Activated CD4-positive, alpha-beta T cell treated with anti-CD3 and anti-CD28 coated beads, Interleukin-2, amount 50 U/mL, for 16 hours (primary cell): ENCODE data around the gene ACADS.

Experiments used
- DNase-seq: peaks from one replicate; pipeline ENCODE4 v3.0.0-alpha.2; 2020

ACADS gene

DNA sequence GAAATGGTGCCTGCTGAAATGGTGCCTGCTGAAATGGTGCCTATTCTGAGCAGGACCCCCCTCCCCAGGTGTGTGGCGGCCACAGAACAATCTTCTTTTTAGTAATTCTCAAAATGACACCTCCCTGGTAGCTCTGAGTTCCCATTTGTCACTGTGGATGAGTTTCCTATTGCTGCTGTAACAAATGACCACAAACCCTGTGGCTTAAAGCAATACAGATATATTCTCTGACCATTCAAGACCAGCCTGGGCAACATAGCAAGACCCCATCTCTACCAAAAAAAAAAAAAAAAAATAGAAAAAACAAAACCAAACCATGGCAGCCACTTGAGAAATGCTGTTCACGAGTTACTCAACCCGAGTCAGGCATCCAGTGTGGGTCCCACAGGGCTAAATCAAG lies 7.9 kb downstream of the ACADS start:
- no peak for DNase-seq

DNA sequence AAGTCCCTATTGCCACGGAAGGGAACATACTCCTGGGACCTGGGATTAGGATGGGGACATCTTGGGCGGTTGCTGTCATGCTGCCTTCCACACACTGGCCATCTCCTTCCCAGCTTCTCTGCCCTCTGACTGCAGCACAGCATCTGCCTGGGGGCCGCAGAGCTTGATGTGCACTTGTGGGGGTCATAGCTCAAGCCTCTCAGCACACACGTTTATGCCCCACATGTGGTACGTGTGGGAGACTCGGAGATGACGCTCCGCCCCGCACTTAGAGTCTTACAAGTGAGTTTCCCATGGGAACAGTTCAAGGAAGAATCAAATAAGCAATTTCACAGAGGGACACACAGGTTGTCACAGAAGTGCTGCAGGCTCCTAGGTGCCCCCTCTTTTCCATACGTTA lies 8.6 kb downstream of the ACADS start:
- no peak for DNase-seq

DNA sequence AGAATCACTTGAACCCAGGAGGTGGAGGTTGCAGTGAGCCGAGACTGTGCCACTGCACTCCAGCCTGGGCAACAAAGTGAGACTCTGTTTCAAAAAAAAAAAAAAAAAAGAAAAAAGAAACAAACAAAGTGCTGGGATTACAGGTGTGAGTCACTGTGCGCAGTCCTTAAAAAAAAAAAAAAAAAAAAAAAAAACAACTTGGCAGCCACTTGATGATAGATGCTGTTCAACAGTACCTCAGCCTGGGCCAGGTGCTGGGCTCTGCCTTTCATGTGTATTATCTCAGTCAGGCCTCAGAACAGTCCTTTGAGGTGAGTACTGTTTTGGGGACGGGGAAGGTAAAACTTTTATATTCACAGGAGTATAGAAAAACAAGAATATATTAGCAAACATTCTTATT lies 9.6 kb downstream of the ACADS start:
- no peak for DNase-seq

DNA sequence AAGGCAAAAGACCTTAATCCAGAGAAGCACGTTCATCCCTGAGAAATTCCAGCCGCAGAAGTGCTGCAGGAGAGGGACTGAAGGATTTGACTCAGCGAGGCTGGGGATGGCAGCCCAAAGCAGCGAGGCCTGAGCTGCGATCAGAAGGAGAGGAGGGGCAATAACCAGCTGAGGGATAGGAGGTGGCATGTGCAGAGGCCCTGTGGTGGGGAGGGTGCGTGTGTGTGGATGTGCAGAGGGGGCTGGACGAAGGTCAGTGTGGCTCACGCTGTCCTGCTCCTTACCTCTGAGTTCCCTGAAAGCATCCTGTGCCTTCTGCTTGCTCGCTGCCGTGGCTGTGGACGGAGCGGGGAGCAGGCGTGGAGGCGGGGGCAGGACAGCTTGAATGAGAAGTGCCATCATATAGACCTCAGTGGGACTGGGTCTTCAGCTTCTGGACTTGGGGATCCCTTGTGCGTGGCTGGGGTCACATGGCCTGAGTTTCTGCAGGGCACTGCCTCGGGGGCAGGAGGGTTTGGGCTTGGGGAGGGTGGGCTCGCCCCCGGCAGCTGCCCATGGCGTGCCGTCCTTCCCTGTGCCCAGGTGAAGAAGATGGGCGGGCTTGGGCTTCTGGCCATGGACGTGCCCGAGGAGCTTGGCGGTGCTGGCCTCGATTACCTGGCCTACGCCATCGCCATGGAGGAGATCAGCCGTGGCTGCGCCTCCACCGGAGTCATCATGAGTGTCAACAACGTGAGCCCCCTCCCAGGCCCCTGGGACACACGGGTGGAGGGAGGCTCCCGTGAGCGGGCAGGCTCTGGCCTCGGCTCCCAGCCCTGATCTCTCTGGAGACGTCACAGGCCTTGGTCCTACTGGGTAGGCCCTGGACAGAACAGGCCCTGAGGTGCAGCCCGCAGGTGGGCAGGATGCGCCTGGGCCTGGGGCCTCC lies 11.0 kb downstream of the ACADS start:
- no peak for DNase-seq

DNA sequence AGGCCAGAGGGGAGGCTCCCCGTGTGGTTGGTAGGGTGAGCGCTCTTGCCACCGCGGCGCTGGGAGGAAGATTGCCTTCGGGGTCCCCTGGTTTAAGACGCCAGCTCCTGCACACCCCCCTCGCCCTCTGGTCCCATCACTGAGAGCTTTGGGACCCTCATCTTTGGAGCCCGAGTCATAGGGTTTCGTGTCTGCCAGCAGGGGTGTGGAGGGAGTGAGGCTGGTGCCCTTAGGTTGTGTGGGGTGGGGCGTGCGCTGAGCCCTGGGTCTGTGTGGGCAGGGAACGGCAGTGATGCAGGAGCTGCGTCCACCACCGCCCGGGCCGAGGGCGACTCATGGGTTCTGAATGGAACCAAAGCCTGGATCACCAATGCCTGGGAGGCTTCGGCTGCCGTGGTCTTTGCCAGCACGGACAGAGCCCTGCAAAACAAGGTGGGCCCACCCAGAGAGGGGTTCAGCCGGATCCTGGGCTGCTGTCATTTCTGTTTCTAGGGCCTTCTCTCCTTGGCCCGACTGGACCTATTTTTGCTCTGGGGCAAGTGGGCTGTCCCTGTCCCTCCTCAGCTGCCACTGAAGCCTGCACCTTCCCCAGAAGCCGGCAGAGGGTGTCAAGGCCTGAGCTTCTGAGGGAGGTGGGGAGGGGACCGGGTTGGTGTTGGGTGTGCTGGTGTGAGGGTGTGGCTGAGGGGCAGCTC lies 12.1 kb downstream of the ACADS start:
- DNase-seq: no peak

DNA sequence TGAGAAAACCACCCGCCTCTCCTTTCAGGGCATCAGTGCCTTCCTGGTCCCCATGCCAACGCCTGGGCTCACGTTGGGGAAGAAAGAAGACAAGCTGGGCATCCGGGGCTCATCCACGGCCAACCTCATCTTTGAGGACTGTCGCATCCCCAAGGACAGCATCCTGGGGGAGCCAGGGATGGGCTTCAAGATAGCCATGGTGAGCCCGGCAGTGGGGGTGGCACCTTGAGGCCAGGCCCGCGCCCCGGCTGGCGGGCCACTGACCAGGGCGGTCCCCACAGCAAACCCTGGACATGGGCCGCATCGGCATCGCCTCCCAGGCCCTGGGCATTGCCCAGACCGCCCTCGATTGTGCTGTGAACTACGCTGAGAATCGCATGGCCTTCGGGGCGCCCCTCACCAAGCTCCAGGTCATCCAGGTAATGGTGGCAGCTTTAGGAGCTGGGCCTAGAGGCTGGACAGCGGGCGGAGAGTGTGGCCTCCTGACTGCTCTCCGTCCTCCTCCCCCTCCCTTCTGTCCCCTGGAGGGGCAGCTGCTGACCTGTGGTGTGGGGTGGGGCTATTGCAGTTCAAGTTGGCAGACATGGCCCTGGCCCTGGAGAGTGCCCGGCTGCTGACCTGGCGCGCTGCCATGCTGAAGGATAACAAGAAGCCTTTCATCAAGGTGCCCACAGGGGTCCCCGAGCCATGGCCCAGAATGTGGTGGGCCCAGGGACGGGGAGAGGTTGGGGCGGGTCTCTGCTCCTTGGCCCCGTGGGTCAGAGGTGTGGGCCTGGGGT lies 12.8 kb downstream of the ACADS start:
- no peak for DNase-seq

DNA sequence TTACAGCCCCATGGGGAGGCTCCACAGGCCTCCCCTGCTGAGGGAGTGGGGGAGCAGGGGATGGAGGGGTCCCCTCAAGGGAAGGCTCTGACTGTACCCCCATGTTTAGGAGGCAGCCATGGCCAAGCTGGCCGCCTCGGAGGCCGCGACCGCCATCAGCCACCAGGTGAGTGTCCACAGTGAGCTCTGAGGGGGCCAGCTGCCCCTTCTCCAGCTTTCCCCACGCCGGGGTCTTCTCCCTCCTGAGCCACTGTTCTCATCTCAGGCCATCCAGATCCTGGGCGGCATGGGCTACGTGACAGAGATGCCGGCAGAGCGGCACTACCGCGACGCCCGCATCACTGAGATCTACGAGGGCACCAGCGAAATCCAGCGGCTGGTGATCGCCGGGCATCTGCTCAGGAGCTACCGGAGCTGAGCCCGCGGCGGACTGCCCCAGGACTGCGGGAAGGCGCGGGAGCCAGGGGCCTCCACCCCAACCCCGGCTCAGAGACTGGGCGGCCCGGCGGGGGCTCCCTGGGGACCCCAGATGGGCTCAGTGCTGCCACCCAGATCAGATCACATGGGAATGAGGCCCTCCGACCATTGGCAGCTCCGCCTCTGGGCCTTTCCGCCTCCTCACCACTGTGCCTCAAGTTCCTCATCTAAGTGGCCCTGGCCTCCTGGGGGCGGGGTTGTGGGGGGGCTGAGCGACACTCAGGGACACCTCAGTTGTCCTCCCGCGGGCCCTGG lies 13.6 kb downstream of the ACADS start:
- no peak for DNase-seq

DNA sequence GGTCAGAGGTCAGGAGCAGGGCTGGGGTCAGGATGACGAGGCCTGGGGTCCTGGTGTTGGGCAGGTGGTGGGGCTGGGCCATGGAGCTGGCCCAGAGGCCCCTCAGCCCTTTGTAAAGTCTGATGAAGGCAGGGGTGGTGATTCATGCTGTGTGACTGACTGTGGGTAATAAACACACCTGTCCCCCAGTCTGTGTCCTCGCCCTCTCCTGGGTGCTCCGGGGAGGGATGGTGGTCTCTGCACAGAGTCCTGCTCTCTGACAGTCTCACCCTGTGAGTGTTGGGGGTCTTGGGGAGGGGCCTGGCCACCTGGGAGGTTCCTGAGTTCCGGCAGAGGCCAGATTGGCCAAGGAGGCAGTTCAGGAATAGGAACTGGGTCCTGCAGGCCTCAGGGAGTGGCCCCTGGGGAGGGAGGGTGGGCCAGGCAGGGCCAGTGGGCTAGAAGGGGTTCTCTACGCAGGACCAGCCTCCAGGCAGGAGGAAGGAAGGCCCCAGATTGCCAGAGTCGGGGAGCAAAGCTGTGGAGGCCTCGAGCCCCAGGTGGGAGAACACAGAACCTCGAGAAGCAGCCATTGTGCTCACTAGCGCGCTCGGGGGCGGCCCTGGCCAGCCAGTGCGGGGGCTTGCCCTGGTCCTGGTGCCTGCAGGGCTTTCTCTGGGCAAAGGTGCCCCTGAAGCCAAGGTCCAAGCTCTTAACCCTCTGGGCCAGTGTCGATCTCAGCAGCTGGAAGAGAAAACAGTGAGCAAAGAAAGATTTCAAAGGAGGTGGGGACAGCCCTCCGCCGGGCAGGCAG lies 14.4 kb downstream of the ACADS start:
- DNase-seq: no peak

DNA sequence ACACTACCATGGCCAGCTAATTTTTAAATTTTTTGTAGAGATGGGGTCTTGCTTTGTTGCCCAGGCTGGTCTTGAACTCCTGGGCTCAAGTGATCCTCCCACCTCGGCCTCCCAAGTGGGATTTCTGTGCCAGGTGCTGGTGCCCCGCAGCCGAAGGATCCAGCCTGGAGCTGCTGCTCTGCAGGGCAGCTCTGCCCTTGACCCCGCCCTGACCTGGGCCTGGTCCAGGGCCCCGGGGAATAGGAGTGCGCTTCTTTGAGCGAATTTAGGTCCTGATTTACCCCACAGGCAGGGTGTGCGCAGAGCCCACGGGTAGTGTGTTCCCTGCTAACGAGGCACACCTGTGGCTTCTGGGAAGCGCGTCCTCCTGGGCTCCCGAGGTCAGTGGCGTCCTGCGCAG lies 15.2 kb downstream of the ACADS start:
- DNase-seq: no peak

DNA sequence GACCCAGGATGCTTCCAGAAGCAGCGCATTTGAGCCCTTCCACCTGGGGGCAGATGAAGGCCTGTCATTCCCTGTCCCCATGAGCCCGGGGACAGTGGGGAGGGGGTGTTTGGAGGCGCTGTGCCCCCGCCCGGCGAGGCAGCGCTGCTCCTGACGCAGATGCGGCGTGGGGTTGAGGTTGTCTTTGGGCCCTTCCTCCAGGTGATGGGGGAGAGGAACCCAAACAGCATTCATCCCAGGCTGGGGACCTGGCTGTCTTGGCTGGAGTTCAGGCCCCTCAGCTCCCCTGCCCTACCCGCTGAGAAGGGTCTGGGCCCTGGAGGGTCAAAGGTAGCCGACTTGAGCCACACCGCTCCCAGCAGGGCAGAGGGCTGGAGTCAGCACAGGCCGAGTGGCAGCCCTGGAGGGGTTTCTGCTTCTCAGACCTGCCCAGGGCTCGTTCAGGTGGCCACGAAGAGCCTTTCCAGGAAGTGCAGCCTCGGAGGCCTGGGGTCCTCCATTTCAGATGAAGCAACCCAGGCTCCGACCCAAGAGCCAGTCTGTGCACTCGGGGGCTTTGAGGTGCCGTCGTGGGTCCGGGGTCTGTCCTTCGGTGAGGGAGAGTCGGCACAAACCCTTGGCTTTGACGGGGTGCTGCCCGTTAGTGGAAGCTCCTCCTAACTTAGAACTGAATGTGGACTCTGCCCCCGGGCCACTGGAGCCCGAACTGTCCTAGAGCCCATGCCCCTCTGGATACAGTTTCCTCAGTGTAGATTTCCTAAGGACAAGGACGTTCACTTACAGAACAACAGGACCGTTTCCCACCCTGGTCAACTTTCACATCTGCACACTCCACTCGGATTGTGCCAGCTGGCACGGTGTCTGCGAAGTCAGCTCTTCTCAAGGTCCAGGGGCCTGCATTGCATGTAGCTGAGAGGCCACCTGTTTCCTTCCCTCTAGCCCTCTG lies 16.1 kb downstream of the ACADS start:
- no peak for DNase-seq

DNA sequence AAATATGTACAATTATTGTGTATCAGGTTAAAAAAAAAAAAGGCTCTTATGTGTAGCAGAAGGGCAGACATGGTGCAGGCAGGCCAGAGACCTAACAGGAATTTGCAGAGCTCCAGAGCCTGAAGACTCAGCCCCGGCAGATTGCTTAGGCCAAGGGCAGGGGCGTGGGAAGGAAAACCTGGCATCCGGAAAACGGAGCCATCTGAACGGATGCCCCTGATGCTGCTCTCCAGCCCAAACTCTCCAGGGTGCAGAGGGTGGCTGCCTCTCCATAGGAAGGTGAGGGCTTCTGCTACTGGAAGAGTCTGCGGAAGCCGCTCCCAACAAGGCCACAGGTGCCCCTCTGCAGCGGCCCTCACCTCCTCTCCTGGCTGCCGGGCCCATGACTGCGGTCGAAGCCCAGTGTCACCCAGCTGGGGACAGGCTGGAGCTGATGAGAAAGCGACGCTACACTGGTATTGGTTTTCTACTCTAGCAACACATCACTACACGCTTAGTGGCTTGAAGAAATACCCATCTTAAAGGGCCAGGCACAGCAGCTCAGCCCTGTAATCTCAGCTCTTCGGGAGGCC lies 19.4 kb downstream of the ACADS start:
- no peak for DNase-seq

DNA sequence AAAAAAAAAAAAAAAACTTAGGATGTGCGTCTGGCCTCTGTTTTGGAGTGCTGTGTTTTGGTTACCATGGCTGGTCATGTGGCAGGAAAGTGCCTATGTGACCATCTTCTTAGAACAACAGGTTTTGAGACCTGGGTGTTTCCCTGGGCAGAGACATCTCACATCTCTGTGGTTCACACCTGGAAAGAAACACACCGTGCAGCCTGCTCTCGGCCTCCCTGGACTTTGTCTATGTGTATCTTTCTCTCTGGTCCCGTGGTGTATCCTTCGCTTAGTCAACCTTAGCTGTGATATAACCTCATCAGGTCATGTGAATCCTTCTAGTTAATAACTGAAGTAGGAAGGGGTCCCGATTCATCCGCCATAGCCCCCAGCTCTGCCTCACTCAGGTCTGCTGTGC lies 22.6 kb downstream of the ACADS start:
- DNase-seq: no peak

DNA sequence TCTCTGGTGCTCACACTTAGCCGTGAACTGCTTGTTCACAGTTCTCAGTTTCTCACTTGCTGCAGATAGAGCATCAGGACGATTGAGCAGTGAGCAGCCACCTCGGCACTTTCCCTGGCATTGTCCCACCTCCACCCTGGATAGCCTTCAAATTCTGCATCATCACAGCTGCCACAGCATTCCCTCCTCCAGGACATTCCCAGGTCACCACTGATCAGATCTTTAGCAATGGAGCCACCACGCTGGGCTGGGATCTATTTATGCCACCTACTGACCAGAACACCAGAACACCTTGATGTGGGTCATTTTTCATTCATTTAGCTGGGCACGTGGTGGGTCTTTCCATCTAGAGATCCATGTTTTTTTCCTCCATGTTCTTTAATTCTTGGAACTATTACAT lies 23.6 kb downstream of the ACADS start:
- no peak for DNase-seq

DNA sequence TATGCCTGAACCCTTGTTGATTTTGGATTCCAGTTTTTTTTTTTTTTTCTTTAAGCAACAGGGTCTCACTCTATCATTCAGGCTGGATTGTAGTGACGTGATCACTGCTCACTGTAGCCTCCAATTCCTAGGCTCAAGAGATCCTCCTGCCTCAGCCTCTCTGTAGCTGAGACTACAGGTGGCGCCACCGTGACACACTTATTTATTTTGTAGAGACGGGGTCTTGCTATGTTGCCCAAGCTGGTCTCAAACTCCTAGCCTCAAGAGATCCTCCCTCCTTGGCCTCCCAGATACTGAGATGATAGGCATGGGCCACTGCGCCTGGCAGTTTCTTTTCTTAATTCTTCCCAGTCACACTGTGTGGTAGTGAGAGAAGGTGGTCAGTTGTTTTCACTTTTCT lies 25.2 kb downstream of the ACADS start:
- no peak for DNase-seq

DNA sequence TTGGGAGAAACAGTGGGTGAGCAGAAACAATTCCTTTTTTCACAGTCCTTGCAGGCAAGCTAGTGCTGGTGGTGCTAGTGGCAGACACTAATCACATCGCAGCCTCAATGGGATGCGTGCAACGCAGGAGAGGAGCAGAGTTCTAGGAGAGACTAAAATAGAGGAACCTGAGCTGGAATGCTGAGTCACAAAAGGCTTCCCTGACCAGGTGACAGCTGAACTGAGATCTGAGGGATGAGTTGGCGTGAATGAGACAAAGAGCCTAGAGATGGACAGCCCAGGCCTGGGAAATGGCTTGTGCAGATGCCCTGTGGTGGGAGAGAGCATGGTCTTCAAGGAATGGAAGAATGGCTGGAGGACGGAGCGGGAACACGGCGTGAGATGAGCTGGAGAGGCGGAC lies 25.8 kb downstream of the ACADS start:
- no peak for DNase-seq

DNA sequence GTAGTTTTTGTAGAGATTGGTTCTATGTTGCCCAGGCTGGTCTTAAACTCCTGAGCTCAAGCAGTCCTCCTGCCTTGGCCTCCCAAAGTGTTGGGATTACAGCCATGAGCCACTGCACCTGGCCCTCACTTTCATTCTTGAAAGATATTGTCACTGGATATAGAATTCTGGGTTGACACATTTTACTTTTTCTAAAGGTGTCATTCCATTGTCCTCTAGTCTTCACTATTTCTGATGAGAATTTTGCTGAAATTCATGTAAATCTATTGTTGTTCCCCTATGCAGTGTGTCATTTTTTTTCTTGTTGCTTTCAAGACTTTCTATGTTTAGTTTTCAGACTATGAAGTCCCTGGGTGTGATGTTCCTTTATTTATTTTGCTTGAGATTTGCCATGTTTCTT lies 29.2 kb downstream of the ACADS start:
- DNase-seq: no peak

DNA sequence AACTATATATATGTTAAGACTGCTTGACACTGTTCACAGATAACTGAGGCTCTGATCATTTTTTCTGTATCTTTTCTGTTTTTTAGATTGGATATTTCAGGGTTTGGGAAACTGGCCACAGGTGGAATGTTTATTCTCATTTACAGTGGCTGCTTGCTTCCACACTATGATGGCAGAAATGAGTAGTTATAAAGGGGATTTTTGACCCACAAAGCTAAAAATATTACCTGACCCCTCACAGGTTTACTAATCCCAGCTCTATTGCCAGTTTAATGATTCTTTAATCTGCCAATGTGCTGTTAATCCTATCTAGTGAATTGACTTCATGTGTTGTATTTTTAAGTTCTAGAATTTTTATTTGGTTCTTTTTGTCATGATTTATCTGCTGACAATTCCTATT lies 29.6 kb downstream of the ACADS start:
- no peak for DNase-seq

DNA sequence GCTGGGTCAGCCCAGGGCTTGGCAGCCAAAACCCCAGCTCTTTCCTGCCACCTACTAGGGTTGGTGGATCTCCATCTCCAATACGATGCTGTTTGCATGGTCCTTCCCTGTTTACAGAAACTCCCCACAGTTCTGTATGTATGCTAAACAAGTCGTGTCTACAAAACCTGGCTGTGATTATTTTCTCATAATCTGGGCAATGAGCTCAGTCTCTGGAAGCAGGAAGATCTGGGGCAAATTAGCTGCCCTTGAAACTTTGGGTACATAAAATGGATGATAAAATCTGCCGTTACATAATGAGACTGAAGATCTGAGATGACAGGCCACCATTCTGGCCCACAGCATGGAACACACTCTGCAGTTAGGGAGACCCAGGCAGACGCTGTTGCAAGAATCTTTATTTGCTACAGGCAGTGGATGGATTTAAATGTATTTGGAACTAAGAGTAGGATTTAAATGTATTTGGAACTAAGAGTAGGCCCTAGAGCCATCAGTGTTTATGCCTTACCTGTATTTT lies 31.7 kb downstream of the ACADS start:
- no peak for DNase-seq

DNA sequence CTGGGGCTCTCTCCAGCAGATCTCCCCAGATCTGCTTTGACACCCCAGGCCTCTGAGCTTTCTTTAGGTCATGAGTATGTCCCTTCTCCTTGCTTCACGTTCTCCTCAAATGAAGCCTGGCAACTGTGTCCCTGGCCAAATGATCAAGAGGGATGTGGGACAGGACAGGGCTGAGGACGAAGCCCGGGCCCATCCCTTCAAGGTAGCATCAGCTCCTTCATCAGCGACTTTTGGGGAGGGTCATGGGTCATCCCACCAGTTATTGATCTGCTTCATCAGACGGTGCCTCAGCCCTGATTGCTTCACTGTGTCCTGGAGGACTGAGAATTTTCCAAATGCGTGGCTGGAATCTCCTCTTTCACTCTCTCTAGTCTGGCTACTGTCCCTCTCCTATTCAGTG lies 32.3 kb downstream of the ACADS start:
- no peak for DNase-seq
